ENCODE data around the gene RABGAP1L.

RABGAP1L gene

GRCh38 chr1:174967845-174968705 lies 808.8 kb downstream of the RABGAP1L start:
- no peak for DNase-seq (ENCODE audit: low spot score)

GRCh38 chr1:174968750-174969244 lies 809.5 kb downstream of the RABGAP1L start:
- no peak for DNase-seq (ENCODE audit: low spot score)

- DNase-seq (ENCODE audit: low spot score): no peak
These were observed 810.7 kb downstream of the RABGAP1L start for GRCh38 chr1:174969977-174970376.

- DNase-seq (ENCODE audit: low spot score): no peak
These were observed 812.1 kb downstream of the RABGAP1L start for GRCh38 chr1:174971466-174971865.

- DNase-seq (ENCODE audit: low spot score): no peak
These were observed 812.6 kb downstream of the RABGAP1L start for GRCh38 chr1:174971902-174972301.

GRCh38 chr1:174974711-174975119 lies 815.4 kb downstream of the RABGAP1L start:
- no peak for DNase-seq (ENCODE audit: low spot score)

GRCh38 chr1:174975764-174976163 lies 816.4 kb downstream of the RABGAP1L start:
- DNase-seq (ENCODE audit: low spot score): no peak

GRCh38 chr1:174976436-174977108 lies 817.3 kb downstream of the RABGAP1L start:
- no peak for DNase-seq (ENCODE audit: low spot score)

- no peak for DNase-seq (ENCODE audit: low spot score)
These were observed 823.8 kb downstream of the RABGAP1L start for GRCh38 chr1:174982971-174983689.

GRCh38 chr1:174984952-174985351 lies 825.6 kb downstream of the RABGAP1L start:
- DNase-seq (ENCODE audit: low spot score): no peak

- DNase-seq (ENCODE audit: low spot score): no peak
These were observed 829.2 kb downstream of the RABGAP1L start for GRCh38 chr1:174988539-174988938.

- no peak for DNase-seq (ENCODE audit: low spot score)
These were observed 829.7 kb downstream of the RABGAP1L start for GRCh38 chr1:174988986-174989385.

- DNase-seq (ENCODE audit: low spot score): no peak
These were observed 830.4 kb downstream of the RABGAP1L start for GRCh38 chr1:174989536-174990220.

GRCh38 chr1:174990382-174990999 lies 831.2 kb downstream of the RABGAP1L start:
- no peak for DNase-seq (ENCODE audit: low spot score)

- no peak for DNase-seq (ENCODE audit: low spot score)
These were observed 832.2 kb downstream of the RABGAP1L start for GRCh38 chr1:174991473-174991872.

GRCh38 chr1:174995121-174995520 lies 835.8 kb downstream of the RABGAP1L start:
- no peak for DNase-seq (ENCODE audit: low spot score)

- no peak for DNase-seq (ENCODE audit: low spot score)
These were observed 836.6 kb downstream of the RABGAP1L start for GRCh38 chr1:174995916-174996315.

GRCh38 chr1:174996476-174996875 lies 837.2 kb downstream of the RABGAP1L start:
- DNase-seq (ENCODE audit: low spot score): no peak

GRCh38 chr1:174997041-174997440 lies 837.7 kb downstream of the RABGAP1L start:
- DNase-seq (ENCODE audit: low spot score): no peak

GRCh38 chr1:174998569-174999215 lies 839.4 kb downstream of the RABGAP1L start:
- DNase-seq (ENCODE audit: low spot score): peak; percentile 66

Data from left forelimb (tissue), 1 donor.